Measurements from ENCODE around the gene GALC. TPM values are rescaled to one million over a fixed set of nuclear protein-coding genes. Genes with fewer than 3 reads are reported as not detected.

The GALC gene
- total RNA-seq, 1 experiment from 2014 or later = 10.7 TPM

DNA sequence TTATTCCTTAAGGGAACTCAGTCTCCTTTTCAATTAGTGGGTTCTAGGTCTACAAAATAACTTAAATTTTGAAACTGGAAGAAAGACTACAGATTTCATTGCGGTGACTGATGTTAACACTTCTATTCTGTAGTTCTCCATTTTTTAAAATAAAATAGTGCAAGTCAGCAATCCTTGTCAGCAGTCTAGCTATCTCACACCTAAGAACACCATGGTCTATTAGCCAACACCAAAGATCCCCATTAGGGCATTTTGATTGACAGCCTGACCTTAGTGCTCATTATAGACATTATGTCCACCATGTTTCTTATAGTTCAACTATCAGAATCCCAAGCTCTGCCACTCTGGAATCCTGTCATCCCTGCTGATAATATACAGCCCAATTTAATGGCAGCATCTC lies 39.4 kb upstream of the GALC start (continued):
- TF ChIP-seq, protein P1, sequence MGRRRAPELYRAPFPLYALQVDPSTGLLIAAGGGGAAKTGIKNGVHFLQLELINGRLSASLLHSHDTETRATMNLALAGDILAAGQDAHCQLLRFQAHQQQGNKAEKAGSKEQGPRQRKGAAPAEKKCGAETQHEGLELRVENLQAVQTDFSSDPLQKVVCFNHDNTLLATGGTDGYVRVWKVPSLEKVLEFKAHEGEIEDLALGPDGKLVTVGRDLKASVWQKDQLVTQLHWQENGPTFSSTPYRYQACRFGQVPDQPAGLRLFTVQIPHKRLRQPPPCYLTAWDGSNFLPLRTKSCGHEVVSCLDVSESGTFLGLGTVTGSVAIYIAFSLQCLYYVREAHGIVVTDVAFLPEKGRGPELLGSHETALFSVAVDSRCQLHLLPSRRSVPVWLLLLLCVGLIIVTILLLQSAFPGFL (CRISPR knock-in tag; IDR thresholded peaks at IDR 0.05; ENCODE audit: borderline replicate concordance) = no peak
- TF ChIP-seq, protein P2, sequence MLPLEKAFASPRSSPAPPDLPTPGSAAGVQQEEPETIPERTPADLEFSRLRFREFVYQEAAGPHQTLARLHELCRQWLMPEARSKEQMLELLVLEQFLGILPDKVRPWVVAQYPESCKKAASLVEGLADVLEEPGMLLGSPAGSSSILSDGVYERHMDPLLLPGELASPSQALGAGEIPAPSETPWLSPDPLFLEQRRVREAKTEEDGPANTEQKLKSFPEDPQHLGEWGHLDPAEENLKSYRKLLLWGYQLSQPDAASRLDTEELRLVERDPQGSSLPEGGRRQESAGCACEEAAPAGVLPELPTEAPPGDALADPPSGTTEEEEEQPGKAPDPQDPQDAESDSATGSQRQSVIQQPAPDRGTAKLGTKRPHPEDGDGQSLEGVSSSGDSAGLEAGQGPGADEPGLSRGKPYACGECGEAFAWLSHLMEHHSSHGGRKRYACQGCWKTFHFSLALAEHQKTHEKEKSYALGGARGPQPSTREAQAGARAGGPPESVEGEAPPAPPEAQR (CRISPR knock-in tag; IDR thresholded peaks at IDR 0.05) = no peak
- TF ChIP-seq SMAD4 (CRISPR knock-in tag; IDR thresholded peaks at IDR 0.05) = no peak

DNA sequence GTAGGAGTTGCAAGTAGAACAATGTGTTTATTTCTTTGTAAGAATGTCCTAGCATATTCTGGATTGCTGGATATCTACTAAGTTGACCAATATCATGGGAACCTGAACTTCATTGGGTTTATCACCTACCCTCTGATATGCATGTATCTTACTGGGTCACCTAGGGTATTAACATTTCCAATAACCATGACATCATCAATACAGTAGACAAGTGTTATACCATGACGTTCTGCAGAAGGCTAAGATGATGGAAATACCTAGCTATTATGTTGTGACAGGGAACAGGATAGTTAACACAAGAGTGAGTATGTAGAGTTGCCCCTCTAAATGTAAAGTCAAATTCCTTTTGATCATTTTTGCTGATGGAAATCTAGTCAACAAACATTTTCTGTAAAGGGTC lies 37.9 kb upstream of the GALC start:
- H3K4me1 Mint-ChIP-seq = peaks cover 4% of the 10 kb centered on the region; the same call in 1 of the 2 replicates
- DNase-seq (ENCODE audit: low spot score) = no peak
- no peaks in the 10 kb centered on the region for H3K27me3 Mint-ChIP-seq (ENCODE audit: low read depth)
- ChIA-PET CTCF (interaction anchor here (1.3 kb wide), 1 partner anchor 138 kb away, joined by 7 read pairs; no protein-coding TSS in a partner anchor), POLR2A (no interaction called here)
- H3K4me3 Mint-ChIP-seq = no peak overlapping the region
- ATAC-seq = no peak
- TF ChIP-seq NFATC4 (CRISPR knock-in tag; IDR thresholded peaks at IDR 0.05) (no peak), MXD4 (CRISPR knock-in tag; IDR thresholded peaks at IDR 0.05; ENCODE audit: borderline replicate concordance) (no peak), FOXJ3 (CRISPR knock-in tag; IDR thresholded peaks at IDR 0.05; ENCODE audit: borderline replicate concordance) (no peak), IRF2 (CRISPR knock-in tag; IDR thresholded peaks at IDR 0.05; ENCODE audit: borderline replicate concordance, low read depth) (no peak), OVOL2 (CRISPR knock-in tag; IDR thresholded peaks at IDR 0.05; ENCODE audit: borderline replicate concordance) (no peak), RORB (CRISPR knock-in tag; IDR thresholded peaks at IDR 0.05) (no peak), GABPB1 (CRISPR knock-in tag; IDR thresholded peaks at IDR 0.05) (no peak), TP53 (CRISPR knock-in tag; IDR thresholded peaks at IDR 0.05) (no peak), SOX15 (CRISPR knock-in tag; IDR thresholded peaks at IDR 0.05) (no peak), ZNF232 (CRISPR knock-in tag; IDR thresholded peaks at IDR 0.05) (no peak), ZNF416 (CRISPR knock-in tag; IDR thresholded peaks at IDR 0.05) (no peak), FOXK1 (CRISPR knock-in tag; IDR thresholded peaks at IDR 0.05) (no peak), NFYB (CRISPR knock-in tag; conservative IDR thresholded peaks at IDR 0.05; ENCODE audit: low read depth) (no peak), CBFB (CRISPR knock-in tag; IDR thresholded peaks at IDR 0.05; ENCODE audit: low read depth) (no peak), RELA (CRISPR knock-in tag; IDR thresholded peaks at IDR 0.05; ENCODE audit: borderline replicate concordance) (no peak), TEAD4 (CRISPR knock-in tag; IDR thresholded peaks at IDR 0.05) (no peak), ELF4 (CRISPR knock-in tag; IDR thresholded peaks at IDR 0.05; ENCODE audit: low read depth) (no peak)
- TF ChIP-seq, protein P3, sequence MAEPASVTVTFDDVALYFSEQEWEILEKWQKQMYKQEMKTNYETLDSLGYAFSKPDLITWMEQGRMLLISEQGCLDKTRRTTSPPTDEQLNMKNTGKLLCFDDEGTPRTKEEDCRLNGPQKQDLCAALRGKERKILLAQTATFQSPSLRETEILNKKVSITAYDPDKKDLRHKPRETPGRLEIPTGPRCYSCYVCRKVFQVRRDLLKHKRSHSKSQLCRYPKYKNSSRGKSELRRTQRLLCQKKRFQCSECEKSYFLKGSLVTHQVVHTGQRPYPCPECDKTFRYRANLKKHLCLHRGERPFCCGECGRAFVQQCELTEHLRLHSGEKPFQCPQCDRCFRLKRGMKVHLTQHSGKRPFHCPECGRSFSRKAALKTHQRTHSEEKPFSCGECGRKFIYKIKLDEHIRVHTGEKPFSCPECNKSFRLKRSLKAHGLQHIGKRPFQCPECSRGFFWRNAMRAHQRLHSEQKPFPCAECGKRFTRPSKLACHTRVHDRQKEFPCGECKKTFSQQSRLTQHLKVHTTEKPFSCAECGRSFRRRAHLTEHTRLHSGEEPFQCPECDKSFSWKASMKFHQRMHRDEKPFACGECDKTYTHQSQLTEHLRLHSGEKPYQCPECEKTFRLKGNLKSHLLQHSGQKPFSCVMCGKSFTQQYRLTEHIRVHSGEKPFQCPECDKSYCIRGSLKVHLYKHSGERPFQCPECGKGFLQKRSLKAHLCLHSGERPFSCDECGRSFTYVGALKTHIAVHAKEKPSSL (CRISPR knock-in tag; conservative IDR thresholded peaks at IDR 0.05) = no peak
- TF ChIP-seq, protein P4, sequence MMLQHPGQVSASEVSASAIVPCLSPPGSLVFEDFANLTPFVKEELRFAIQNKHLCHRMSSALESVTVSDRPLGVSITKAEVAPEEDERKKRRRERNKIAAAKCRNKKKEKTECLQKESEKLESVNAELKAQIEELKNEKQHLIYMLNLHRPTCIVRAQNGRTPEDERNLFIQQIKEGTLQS (CRISPR knock-in tag; conservative IDR thresholded peaks at IDR 0.05) = no peak
- H3K9me3 Mint-ChIP-seq = peaks cover 5% of the 10 kb centered on the region
- H3K27ac Mint-ChIP-seq = no peak overlapping the region
- H3K36me3 Mint-ChIP-seq = no peaks in the 10 kb centered on the region

DNA sequence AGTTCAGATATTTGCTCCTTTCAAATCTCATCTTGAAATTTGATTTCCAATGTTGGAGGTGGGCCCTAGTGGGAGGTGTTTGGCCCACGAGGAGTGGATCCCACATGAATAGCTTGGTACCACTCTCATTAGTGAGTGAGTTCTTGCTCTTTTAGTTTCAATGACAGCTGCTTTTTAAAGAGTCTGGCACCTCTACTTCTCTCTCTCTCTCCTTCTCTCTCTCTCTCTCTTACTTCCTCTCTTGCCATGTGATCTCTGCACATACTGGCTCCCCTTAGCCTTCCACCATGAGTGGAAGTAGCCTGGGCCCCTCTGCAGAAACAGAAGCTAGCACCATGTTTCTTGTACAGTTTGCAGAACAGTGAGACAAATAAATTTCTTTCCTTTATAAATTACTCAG lies 37.1 kb upstream of the GALC start:
- no peak overlapping the region for H3K4me3 Mint-ChIP-seq
- H3K9me3 Mint-ChIP-seq = peaks cover 5% of the 10 kb centered on the region
- ATAC-seq = no peak
- ChIA-PET POLR2A (no interaction called here), CTCF (interaction anchor here (1.3 kb wide), 1 partner anchor 138 kb away, joined by 7 read pairs; no protein-coding TSS in a partner anchor)
- H3K4me1 Mint-ChIP-seq = peaks cover 5% of the 10 kb centered on the region; the same call in 1 of the 2 replicates
- H3K27me3 Mint-ChIP-seq (ENCODE audit: low read depth) = no peaks in the 10 kb centered on the region
- DNase-seq (ENCODE audit: low spot score) = no peak
- H3K27ac Mint-ChIP-seq = no peak overlapping the region
- no peaks in the 10 kb centered on the region for H3K36me3 Mint-ChIP-seq
- TF ChIP-seq EMX1 (CRISPR knock-in tag; IDR thresholded peaks at IDR 0.05) (no peak), TP53 (CRISPR knock-in tag; IDR thresholded peaks at IDR 0.05) (no peak), GRHL2 (CRISPR knock-in tag; IDR thresholded peaks at IDR 0.05; ENCODE audit: insufficient replicate concordance, severe bottlenecking) (no peak)
- TF ChIP-seq, protein P5, sequence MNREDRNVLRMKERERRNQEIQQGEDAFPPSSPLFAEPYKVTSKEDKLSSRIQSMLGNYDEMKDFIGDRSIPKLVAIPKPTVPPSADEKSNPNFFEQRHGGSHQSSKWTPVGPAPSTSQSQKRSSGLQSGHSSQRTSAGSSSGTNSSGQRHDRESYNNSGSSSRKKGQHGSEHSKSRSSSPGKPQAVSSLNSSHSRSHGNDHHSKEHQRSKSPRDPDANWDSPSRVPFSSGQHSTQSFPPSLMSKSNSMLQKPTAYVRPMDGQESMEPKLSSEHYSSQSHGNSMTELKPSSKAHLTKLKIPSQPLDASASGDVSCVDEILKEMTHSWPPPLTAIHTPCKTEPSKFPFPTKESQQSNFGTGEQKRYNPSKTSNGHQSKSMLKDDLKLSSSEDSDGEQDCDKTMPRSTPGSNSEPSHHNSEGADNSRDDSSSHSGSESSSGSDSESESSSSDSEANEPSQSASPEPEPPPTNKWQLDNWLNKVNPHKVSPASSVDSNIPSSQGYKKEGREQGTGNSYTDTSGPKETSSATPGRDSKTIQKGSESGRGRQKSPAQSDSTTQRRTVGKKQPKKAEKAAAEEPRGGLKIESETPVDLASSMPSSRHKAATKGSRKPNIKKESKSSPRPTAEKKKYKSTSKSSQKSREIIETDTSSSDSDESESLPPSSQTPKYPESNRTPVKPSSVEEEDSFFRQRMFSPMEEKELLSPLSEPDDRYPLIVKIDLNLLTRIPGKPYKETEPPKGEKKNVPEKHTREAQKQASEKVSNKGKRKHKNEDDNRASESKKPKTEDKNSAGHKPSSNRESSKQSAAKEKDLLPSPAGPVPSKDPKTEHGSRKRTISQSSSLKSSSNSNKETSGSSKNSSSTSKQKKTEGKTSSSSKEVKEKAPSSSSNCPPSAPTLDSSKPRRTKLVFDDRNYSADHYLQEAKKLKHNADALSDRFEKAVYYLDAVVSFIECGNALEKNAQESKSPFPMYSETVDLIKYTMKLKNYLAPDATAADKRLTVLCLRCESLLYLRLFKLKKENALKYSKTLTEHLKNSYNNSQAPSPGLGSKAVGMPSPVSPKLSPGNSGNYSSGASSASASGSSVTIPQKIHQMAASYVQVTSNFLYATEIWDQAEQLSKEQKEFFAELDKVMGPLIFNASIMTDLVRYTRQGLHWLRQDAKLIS (CRISPR knock-in tag; IDR thresholded peaks at IDR 0.05; ENCODE audit: borderline replicate concordance) = no peak
- TF ChIP-seq, protein P6, sequence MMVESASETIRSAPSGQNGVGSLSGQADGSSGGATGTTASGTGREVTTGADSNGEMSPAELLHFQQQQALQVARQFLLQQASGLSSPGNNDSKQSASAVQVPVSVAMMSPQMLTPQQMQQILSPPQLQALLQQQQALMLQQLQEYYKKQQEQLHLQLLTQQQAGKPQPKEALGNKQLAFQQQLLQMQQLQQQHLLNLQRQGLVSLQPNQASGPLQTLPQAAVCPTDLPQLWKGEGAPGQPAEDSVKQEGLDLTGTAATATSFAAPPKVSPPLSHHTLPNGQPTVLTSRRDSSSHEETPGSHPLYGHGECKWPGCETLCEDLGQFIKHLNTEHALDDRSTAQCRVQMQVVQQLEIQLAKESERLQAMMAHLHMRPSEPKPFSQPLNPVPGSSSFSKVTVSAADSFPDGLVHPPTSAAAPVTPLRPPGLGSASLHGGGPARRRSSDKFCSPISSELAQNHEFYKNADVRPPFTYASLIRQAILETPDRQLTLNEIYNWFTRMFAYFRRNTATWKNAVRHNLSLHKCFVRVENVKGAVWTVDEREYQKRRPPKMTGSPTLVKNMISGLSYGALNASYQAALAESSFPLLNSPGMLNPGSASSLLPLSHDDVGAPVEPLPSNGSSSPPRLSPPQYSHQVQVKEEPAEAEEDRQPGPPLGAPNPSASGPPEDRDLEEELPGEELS (CRISPR knock-in tag; IDR thresholded peaks at IDR 0.05) = no peak

All from WTC11 (cell line).